AG04449 (cell line): ENCODE measurements around the gene PITRM1.
"Not testable (repeated sequence)": the region's sequence is repeated elsewhere in the genome, so short reads cannot be mapped to it uniquely, and the experiment has no call there.

ENCODE experiments used
- CTCF ChIA-PET: fragments of 350-600 bp; formaldehyde crosslinking; extraction: SDS; loops from one replicate; lab custom pipeline; 2021; ENCODE audit warnings: antibody characterized with exemption; lab: Yijun Ruan, JAX
- POLR2A ChIA-PET: fragments of 400-600, 350-600 bp; formaldehyde crosslinking; extraction: SDS; loops from one replicate; lab custom pipeline; 2020; ENCODE audit warnings: antibody characterized with exemption, inconsistent platforms; lab: Yijun Ruan, JAX
- DNase-seq: peaks from one replicate; pipeline ENCODE4 v3.0.0-alpha.2; 2010; ENCODE audit warnings: low read depth, low spot score
- H3K4me3 ChIP-seq: 2 replicates; pipeline ENCODE4 v1.5.1; 2011; ENCODE audit warnings: low read depth, mild to moderate bottlenecking, control low read depth, low read length
- TF ChIP-seq, protein P1 (sequence below): IDR thresholded peaks from one replicate; pipeline ENCODE4 v1.5.1; 2011; ENCODE audit warnings: mild to moderate bottlenecking, moderate library complexity, low read length, control low read depth, inconsistent platforms; ENCODE audit not compliant: insufficient read depth; ENCODE audit errors: missing control alignments

PITRM1 gene

DNA sequence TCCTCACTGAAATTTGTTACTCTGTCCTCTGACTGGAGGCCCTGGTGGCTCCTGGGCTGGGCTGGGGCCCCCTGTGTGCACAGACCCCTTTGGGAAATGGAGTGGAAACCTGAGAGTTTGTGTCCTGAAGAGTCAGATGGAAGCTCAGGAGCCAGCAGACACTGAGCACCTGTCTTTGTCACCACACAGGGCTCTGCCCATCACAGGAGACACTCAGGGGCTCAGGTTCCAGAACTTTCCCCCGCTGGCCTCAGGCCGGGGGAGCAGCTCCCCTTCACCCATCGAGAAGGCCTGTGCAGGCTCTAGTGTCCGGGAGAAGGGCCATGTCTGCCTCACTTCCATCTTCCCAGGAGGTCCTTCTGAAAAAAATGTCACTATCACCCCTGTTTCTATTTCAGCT, 22.3 kb upstream of the PITRM1 start:
- H3K4me3 ChIP-seq, result no peak overlapping the region
- DNase-seq, result no peak
- CTCF ChIA-PET, result interaction anchor here (0.6 to 2.2 kb wide), 12 partner anchors 9 to 1620 kb away, joined by 3 to 8 read pairs (median 4); no protein-coding TSS in a partner anchor
- POLR2A ChIA-PET, result no interaction called here
- TF ChIP-seq, protein P1, sequence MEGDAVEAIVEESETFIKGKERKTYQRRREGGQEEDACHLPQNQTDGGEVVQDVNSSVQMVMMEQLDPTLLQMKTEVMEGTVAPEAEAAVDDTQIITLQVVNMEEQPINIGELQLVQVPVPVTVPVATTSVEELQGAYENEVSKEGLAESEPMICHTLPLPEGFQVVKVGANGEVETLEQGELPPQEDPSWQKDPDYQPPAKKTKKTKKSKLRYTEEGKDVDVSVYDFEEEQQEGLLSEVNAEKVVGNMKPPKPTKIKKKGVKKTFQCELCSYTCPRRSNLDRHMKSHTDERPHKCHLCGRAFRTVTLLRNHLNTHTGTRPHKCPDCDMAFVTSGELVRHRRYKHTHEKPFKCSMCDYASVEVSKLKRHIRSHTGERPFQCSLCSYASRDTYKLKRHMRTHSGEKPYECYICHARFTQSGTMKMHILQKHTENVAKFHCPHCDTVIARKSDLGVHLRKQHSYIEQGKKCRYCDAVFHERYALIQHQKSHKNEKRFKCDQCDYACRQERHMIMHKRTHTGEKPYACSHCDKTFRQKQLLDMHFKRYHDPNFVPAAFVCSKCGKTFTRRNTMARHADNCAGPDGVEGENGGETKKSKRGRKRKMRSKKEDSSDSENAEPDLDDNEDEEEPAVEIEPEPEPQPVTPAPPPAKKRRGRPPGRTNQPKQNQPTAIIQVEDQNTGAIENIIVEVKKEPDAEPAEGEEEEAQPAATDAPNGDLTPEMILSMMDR, result no peak

DNA sequence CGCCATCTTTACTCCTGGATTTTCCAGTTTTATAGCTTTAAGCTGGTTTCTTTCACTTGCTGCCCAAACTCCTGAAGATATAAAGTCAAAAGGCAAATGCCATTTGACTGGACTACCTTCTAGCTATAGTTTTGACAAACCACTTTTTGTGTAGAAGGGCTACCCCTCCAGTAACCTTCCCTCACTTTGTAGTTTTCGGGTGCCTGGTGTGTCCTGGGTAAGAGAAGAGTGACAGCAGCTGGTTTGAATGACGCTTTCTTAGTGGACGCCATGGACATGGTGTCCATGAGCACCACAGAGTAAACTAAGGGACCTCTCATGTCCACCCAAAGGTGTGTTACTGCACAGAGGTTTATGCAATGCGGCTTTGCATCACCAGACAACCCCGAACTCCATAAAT, 21.2 kb upstream of the PITRM1 start:
- TF ChIP-seq, protein P1, result no peak
- DNase-seq, result no peak
- ChIA-PET POLR2A (no interaction called here), CTCF (interaction anchor here (0.7 to 3.4 kb wide), 25 partner anchors 10 to 1621 kb away, joined by 3 to 32 read pairs (median 4); no protein-coding TSS in a partner anchor)
- no peak overlapping the region for H3K4me3 ChIP-seq

DNA sequence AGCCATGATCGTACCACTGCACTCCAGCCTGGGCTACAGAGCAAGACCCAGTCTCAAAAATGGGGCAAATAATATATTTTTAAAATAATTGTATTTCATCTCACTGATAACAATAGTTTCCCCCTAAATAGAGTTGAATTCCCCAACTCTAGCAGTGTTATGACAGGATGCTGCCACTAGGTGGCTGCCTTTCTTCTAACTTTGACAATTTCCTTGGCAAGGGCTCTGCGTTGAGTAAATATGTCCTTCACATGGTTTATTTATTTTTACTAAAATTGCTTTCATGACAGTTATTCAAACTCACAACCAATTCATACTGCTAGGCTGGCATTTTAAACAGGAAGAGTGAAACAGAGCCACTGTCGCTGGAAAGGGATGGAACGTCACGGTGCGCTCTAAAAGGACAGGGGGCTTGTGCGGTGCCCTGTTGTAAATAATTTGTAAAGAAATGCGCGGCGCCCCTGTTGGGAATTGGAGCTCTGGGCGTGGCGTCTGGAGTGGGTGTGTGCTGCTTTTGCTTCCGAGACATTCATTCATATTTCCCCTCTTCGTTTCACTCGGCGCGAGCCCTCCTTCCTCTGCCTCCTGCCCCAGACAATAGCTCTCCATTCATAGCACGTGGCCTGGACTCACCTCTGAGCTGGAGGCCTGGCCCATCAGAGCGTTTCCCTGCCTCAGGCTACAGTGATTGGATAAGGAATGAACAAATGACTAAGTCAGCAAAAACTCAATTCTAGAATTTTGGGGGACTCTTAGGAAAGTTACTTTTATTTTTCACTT, 20.5 kb upstream of the PITRM1 start:
- POLR2A ChIA-PET, result no interaction called here

DNA sequence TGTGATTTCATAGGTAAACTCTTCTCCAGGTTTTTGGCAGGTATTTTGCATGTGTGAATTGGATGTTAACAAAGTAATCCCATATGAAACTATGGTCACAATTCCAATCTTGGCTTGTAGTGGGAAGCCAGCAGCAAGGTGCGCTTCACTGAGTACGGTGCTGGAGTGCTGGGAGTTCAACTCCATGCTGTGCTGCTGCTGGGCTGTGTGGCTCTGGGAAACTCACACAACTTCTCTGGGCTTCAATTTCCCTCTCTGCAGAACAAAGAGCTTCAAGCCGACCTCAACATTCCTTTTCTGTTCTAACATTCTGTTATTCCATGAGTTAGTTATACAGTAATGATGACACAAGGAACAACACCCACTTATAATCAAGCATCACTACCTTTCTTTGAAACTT, 18.2 kb upstream of the PITRM1 start:
- CTCF ChIA-PET, result interaction anchor here (3.4 kb wide), 1 partner anchor 9 kb away, joined by 32 read pairs; no protein-coding TSS in a partner anchor

More for the DNA sequence above, 20.5 kb upstream of the PITRM1 start:
- no peak for DNase-seq
- CTCF ChIA-PET, result interaction anchor here (0.7 to 3.4 kb wide), 30 partner anchors 11 to 1622 kb away, joined by 3 to 32 read pairs (median 3); no protein-coding TSS in a partner anchor
- TF ChIP-seq, protein P1, result peak; percentile 75
- peak overlapping the region; percentile 38 for H3K4me3 ChIP-seq

DNA sequence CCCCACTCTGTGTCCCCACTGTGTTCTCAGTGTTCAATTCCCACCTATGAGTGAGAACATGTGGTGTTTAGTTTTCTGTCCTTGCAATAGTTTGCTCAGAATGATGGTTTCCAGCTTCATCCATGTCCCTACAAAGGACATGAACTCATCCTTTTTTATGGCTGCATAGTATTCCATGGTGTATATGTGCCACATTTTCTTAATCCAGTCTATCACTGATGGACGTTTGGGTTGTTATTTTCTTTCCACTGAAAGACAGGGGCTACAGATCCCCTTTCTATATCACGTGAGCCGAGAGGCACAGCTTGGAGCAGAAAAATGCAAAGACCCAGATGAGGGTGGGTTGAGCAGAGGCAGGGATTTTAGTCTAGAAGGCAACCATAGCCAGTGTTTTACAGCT, 14.6 kb upstream of the PITRM1 start:
- POLR2A ChIA-PET, DNase-seq, H3K4me3 ChIP-seq: not testable (repeated sequence)
- CTCF ChIA-PET, result interaction anchor here (2.0 kb wide), 1 partner anchor 9 kb away, joined by 8 read pairs; no protein-coding TSS in a partner anchor

More for the DNA sequence above, 18.2 kb upstream of the PITRM1 start:
- POLR2A ChIA-PET, result no interaction called here
- DNase-seq, result no peak
- TF ChIP-seq, protein P1, result no peak
- no peak overlapping the region for H3K4me3 ChIP-seq

DNA sequence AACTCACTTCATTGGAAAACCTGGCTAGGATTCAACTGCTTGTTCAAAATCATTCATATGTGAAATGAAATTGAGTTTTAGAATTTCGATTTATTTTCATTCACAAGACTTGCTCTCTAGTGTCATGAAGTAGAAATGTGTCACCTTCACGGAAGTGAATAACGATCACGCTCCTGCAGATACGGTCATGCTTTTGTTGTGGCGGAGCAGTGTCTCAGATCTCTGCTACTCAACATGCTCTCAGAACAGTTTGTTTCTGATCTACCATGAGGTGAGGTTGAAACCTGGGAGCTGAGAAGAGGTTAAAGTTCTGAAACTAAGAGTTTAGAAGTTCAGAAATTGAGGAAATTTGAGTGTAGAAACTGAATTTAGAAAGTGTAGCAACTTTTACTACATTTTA, 13.8 kb upstream of the PITRM1 start:
- TF ChIP-seq, protein P1, result no peak
- DNase-seq, result no peak
- ChIA-PET CTCF (interaction anchor here (2.0 kb wide), 1 partner anchor 9 kb away, joined by 8 read pairs; no protein-coding TSS in a partner anchor), POLR2A (no interaction called here)
- no peak overlapping the region for H3K4me3 ChIP-seq
